ENCODE results near the gene ASIC4.

ASIC4 gene

GRCh38 chr2:219536425-219536824, 22.1 kb downstream of the ASIC4 start:
- no peak for DNase-seq (ENCODE audit: low spot score)

GRCh38 chr2:219536967-219537366, 22.7 kb downstream of the ASIC4 start:
- DNase-seq (ENCODE audit: low spot score) = no peak

- no peak for DNase-seq (ENCODE audit: low spot score)
These were observed 23.6 kb downstream of the ASIC4 start for GRCh38 chr2:219537657-219538488.

- no peak for DNase-seq (ENCODE audit: low spot score)
These were observed 24.2 kb downstream of the ASIC4 start for GRCh38 chr2:219538504-219538951.

- DNase-seq (ENCODE audit: low spot score) = no peak
These were observed 24.9 kb downstream of the ASIC4 start for GRCh38 chr2:219538956-219539788.

- DNase-seq (ENCODE audit: low spot score) = no peak
These were observed 25.8 kb downstream of the ASIC4 start for GRCh38 chr2:219539926-219540678.

- DNase-seq (ENCODE audit: low spot score) = no peak
These were observed 26.7 kb downstream of the ASIC4 start for GRCh38 chr2:219540784-219541504.

- peak; percentile 71 for DNase-seq (ENCODE audit: low spot score)
These were observed 27.4 kb downstream of the ASIC4 start for GRCh38 chr2:219541611-219542180.

GRCh38 chr2:219542931-219543595, 28.8 kb downstream of the ASIC4 start:
- DNase-seq (ENCODE audit: low spot score) = no peak

GRCh38 chr2:219543596-219544358, 29.5 kb downstream of the ASIC4 start, which contains the start of the genes CHPF and TMEM198:
CHPF (minus strand) TSS chr2:219543809; CDS start chr2:219543538, 271 bp downstream.
TMEM198 (plus strand) TSS chr2:219544028; CDS start chr2:219544728, 700 bp downstream.
- peak; percentile 72 for DNase-seq (ENCODE audit: low spot score)

- DNase-seq (ENCODE audit: low spot score) = no peak
These were observed 30.3 kb downstream of the ASIC4 start for GRCh38 chr2:219544567-219544966.

- DNase-seq (ENCODE audit: low spot score) = no peak
These were observed 31.1 kb downstream of the ASIC4 start for GRCh38 chr2:219545295-219545942.

GRCh38 chr2:219545943-219546352, 31.7 kb downstream of the ASIC4 start:
- DNase-seq (ENCODE audit: low spot score) = no peak

GRCh38 chr2:219547621-219548020, 33.3 kb downstream of the ASIC4 start:
- no peak for DNase-seq (ENCODE audit: low spot score)

GRCh38 chr2:219548990-219549389, 34.7 kb downstream of the ASIC4 start:
- DNase-seq (ENCODE audit: low spot score) = no peak

GRCh38 chr2:219549619-219550018, 35.3 kb downstream of the ASIC4 start:
- no peak for DNase-seq (ENCODE audit: low spot score)

- DNase-seq (ENCODE audit: low spot score) = no peak
These were observed 37.4 kb downstream of the ASIC4 start for GRCh38 chr2:219551441-219552381.

All from hematopoietic multipotent progenitor cell treated with erythropoietin and hydrocortisone succinate and interleukin-3 and kit ligand, for 15 days (in vitro differentiated cells).